Raji (cell line): ENCODE measurements around the gene ATF7IP2.

ENCODE experiments used
- POLR2A ChIP-seq: IDR thresholded peaks from 2 replicates; pipeline ENCODE4 v1.6.1; 2011; ENCODE audit warnings: low read depth, low read length, control low read depth; ENCODE audit not compliant: insufficient read depth

The ATF7IP2 gene

GRCh38 chr16:10370096-10370726 lies 15.7 kb upstream of the ATF7IP2 start:
- no peak for TF ChIP-seq POLR2A

- no peak for TF ChIP-seq POLR2A
Measured at GRCh38 chr16:10371592-10371991, 14.3 kb upstream of the ATF7IP2 start.

GRCh38 chr16:10373556-10373955 lies 12.3 kb upstream of the ATF7IP2 start:
- TF ChIP-seq POLR2A = no peak

- TF ChIP-seq POLR2A = no peak
Measured at GRCh38 chr16:10376229-10376628, 9.6 kb upstream of the ATF7IP2 start.

- no peak for TF ChIP-seq POLR2A
Measured at GRCh38 chr16:10383626-10384025, 2.2 kb upstream of the ATF7IP2 start.

- no peak for TF ChIP-seq POLR2A
Measured at GRCh38 chr16:10386517-10387100, 748 bp downstream of the ATF7IP2 start.

GRCh38 chr16:10387188-10387617 lies 1.3 kb downstream of the ATF7IP2 start:
- TF ChIP-seq POLR2A = no peak

GRCh38 chr16:10388988-10389387 lies 3.1 kb downstream of the ATF7IP2 start:
- TF ChIP-seq POLR2A = no peak

GRCh38 chr16:10390330-10390729 lies 4.5 kb downstream of the ATF7IP2 start:
- no peak for TF ChIP-seq POLR2A

- no peak for TF ChIP-seq POLR2A
Measured at GRCh38 chr16:10390867-10391266, 5.0 kb downstream of the ATF7IP2 start.

GRCh38 chr16:10391339-10391738 lies 5.5 kb downstream of the ATF7IP2 start:
- no peak for TF ChIP-seq POLR2A

- no peak for TF ChIP-seq POLR2A
Measured at GRCh38 chr16:10402975-10403374, 17.1 kb downstream of the ATF7IP2 start.

- TF ChIP-seq POLR2A = no peak
Measured at GRCh38 chr16:10405386-10405939, 19.6 kb downstream of the ATF7IP2 start.

GRCh38 chr16:10408824-10409381 lies 23.0 kb downstream of the ATF7IP2 start:
- no peak for TF ChIP-seq POLR2A

GRCh38 chr16:10410469-10410868 lies 24.6 kb downstream of the ATF7IP2 start:
- no peak for TF ChIP-seq POLR2A

- TF ChIP-seq POLR2A = no peak
Measured at GRCh38 chr16:10412935-10413601, 27.2 kb downstream of the ATF7IP2 start.
